HG02840 (cell line): Measurements from ENCODE around the gene ZCCHC24.
"Not testable (repeated sequence)": the region's sequence is repeated elsewhere in the genome, so short reads cannot be mapped to it uniquely, and the experiment has no call there.

Experiments
- ATAC-seq: cut with Tn5 transposase; IDR thresholded peaks from one replicate; pipeline ENCODE4 v1.9.1; 2021; ENCODE audit warnings: mild to moderate bottlenecking, moderate library complexity, moderate number of reproducible peaks; ENCODE audit not compliant: unreplicated experiment, low FRiP score

Gene ZCCHC24

DNA sequence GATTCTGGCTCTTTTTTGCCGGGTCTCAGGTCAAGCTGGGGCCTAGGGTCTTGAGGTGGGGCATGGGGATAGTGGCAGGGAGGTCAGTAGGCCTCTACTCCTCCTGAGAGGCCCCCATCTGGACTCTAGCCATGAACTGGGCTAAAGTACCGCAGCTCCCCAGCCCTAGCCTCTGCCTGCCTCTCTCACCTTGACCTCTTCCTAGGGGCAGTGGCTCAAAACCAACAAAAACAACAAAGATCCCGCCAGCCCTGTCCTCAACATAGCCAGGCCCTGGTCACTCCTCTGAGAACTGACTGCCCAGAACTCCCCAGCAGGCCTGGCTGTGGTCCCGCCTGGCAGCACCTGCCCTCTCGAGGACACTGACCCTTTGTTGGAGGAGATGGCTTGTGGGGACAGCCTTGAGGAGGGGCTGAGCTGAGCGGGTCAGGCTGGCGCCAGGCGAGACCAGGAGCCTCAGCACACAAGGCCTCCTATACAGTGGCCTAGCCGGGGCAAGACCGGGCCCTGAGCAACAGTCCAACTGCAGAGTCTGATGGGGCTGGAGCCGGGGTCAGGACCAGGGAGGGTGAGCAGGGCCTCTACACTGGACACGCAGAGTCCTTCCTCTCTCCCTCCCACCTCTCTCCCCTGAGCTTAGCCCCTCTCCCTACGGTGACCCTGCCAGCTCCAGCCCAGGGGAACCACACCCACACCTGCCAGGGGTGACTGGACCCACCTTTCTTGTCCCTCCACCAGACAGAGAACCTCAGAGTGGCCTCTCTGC, 109.8 kb downstream of the ZCCHC24 start:
- no peak for ATAC-seq

DNA sequence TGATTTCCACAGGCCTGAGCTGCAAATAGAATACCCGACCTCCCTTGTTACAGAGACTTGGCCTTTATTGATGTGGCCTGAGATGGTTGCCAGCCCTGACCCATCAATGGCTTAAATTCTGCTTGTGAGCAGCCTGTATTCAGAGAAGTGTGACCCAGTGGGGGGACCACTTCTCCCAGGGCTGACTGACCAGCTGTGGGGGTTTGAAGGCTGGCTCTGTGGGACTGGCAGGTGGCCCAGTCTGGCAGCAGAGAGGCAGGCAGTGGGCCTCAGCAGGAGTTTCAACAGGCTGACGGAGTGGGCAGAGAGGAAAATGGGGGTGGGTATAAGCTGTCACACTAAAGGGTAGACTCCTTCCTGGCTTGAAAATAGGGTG, 110.3 kb downstream of the ZCCHC24 start:
- ATAC-seq = no peak

DNA sequence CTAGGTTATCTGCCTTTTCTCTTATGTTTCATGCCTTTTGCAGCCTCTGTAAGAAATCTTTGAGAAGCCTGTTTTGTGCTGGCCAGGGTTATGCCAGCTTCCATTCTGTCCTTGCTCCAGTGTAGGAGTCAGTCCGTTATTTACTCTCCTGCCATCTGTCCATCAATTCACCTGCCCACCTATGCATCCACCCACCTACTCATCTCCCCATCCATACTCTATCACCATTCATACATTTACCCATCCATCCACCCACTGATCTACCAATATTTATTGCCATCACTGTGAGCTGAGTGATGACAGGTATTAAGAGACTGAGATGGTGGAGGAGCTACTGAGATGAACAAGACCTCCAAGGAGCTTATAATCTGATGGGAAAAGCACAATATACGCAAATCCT, 110.9 kb downstream of the ZCCHC24 start:
- ATAC-seq = no peak

DNA sequence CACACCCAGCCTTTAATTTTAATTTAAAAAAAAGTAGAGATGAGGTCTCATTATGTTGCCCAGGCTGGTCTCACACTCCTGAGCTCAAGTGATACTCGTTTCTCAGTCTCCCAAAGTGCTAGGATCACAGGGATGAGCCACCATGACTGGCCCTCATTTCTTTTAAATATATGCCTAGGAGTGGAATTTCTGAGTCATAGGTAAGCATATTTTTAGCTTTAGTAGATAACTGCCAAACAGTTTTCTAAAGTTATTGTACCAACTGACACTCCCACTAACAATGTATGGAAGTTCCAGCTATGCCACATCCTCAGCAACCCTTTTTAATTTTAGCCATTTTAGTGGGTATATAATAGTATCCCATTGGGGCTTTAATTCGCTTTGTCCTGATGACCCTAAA, 111.9 kb downstream of the ZCCHC24 start:
- no peak for ATAC-seq

DNA sequence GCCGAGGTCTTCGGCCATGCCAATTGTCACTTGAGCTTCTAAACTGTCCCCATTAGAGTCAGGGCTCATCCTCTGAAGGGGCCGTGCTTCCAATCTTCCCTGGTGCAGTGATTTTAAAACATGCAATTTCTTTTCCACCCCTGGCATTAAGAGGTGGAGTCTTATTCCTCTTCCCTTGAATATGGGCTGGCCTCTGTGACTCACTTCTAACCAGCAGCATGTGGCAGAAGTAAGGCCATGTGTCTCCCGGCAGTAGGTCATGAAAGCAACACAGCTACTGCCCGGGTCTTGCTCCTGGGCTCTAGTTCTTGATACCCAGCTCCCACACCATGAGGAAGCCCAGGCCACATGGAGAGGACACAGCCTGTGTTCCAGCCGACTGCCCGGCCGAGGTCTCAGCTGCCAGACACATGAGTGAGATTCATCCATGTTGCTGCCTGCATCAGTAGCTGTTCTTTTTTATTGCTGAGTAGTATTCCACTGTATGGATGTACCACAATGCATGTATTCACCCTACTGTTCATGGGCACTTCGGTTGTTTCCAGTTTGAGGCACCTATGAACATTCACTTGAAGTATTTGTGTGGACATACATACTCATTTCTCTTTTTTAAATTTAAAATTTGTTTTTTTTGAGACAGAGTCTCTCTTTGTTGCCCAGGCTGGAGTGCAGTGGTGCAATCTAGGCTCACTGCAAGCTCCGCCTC, 112.7 kb downstream of the ZCCHC24 start:
- ATAC-seq = not testable (repeated sequence)
